H1 (cell line): ENCODE data around the gene TSNAXIP1. TPM values are rescaled to one million over a fixed set of nuclear protein-coding genes. Genes with fewer than 3 reads are reported as not detected.

ENCODE experiments used
- BCL11A ChIP-seq, 2 experiments: IDR thresholded peaks; one replicate each; pipeline ENCODE4 v1.6.1; 2011; ENCODE audit warnings: low read depth in 2 of 2, low read length in 2 of 2, mild to moderate bottlenecking in 2 of 2
- BRCA1 ChIP-seq: IDR thresholded peaks from 2 replicates; pipeline ENCODE4 v1.6.1; 2012; ENCODE audit warnings: low read depth, low read length, improper control_type of control experiment
- CTCF ChIP-seq, 3 experiments: IDR thresholded peaks; 1 replicate in 2 of 3; 2 replicates in 1 of 3; pipeline versions ENCODE4 v1.5.1 to v1.6.1; 2011; ENCODE audit warnings: low read length in 3 of 3, mild to moderate bottlenecking in 3 of 3, inconsistent platforms in 2 of 3, low read depth in 1 of 3, moderate library complexity in 1 of 3; ENCODE audit not compliant: insufficient read depth in 1 of 3; ENCODE audit errors: control extremely low read depth in 1 of 3
- SRF ChIP-seq: IDR thresholded peaks from 2 replicates; pipeline ENCODE4 v1.6.1; 2011; ENCODE audit warnings: mild to moderate bottlenecking, low read depth, low read length, moderate library complexity
- polyA plus RNA-seq, 7 experiments: library from polyadenylated mRNA; depleted of rRNA in 3 of 7; stranded (reverse) in 5 of 7; unstranded in 2 of 7; fragments of >200 nt in 5 of 7; fragments of 200-250 nt in 2 of 7; gene quantifications; 1 replicate in 5 of 7; 2 replicates in 1 of 7; 4 replicates in 1 of 7; pipeline versions ENCODE4 v1.2.1 to v1.2.3, GENCODE V29; 2011 to 2013; ENCODE audit warnings: missing spikeins in 2 of 7, mixed read lengths in 2 of 7
- total RNA-seq: library from RNA; stranded (reverse); fragmentation: NEBNext Ultra II Directional; extraction: Animal tissue kit (Norgen Biotek cat#: 25700); gene quantifications from 2 replicates; pipeline ENCODE4 v1.2.1, GENCODE V29; 2021

The TSNAXIP1 gene
- total and polyA plus RNA-seq, 2 of the 8 experiments (the other 6 are each of a cell fraction or from before 2014, with no cell fraction given), result 0.37 to 0.94 TPM

GRCh38 chr16:67781565-67781921 lies 25.1 kb upstream of the TSNAXIP1 start (continued):
- TF ChIP-seq CTCF (IDR thresholded peaks at IDR 0.05; ENCODE audit: control extremely low read depth in 1 of 3, insufficient read depth in 1 of 3, low read depth in 1 of 3, low read length in 3 of 3), result no peak
- no peak for TF ChIP-seq SRF
- no peak for TF ChIP-seq BRCA1
- TF ChIP-seq BCL11A (IDR thresholded peaks at IDR 0.05; ENCODE audit: low read depth in 2 of 2, low read length in 2 of 2), result no peak
